OCI-LY3 (cell line): ENCODE data around the gene CELF2.

Source experiments
- CTCF ChIP-seq: fragments of 200-600, 300-600 bp; sonication (generic); IDR thresholded peaks from 2 replicates; pipeline ENCODE4 v1.5.1; 2014; ENCODE audit warnings: antibody characterized with exemption, low read length, low read depth
- EZH2phosphoT487 ChIP-seq: fragments of 200-600 bp; shearing (Covaris generic); IDR thresholded peaks from 2 replicates; pipeline ENCODE4 v1.6.1; 2018; ENCODE audit warnings: antibody characterized with exemption, mixed run types, low read depth

DNA sequence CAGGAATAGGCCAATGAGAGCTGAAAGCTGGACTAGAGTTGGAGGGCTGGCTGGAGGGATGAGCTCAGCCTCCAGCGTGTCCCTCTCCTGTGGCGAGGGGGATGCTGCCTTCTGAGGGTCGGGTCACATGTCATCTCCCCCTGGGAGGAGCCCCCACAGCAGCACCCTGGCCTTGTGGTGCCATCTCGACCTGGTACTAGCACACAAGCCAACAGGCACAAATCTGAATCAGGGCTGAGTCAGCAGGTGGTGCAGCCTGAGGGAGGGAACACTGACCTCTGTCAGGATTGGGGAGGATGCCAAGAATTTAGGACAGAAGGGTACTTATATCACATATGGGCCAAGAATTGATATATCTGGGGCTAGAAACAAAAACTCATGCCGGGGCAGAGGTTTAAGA, 280.4 kb downstream of the CELF2 start:
- TF ChIP-seq CTCF (no peak), EZH2phosphoT487 (no peak)
